Heart right ventricle (tissue), 16 donors: ENCODE measurements around the gene ATG12. TPM values are rescaled to one million over a fixed set of nuclear protein-coding genes. Genes with fewer than 3 reads are reported as not detected.

Experiments used
- ATAC-seq, 8 donors: fragments of 200-7000 bp; cut with Tn5 transposase; one replicate each; pipeline ENCODE4 v1.9.1; 2020; ENCODE audit warnings: mild to moderate bottlenecking in 8 of 8, moderate library complexity in 8 of 8, moderate number of reproducible peaks in 1 of 8
- DNase-seq, 2 donors: peaks; one replicate each; pipeline ENCODE4 v3.0.0-alpha.2; 2020
- H3K27ac ChIP-seq, 10 donors: fragments of 200-600 bp; sonication (generic) in 2 of 10; one replicate each; pipeline versions ENCODE4 v1.5.0 to v1.8.0; 2020 to 2022; ENCODE audit warnings: mild to moderate bottlenecking in 3 of 10
- H3K27me3 ChIP-seq, 7 donors: fragments of 200-600 bp; one replicate each; pipeline ENCODE4 v1.8.0; 2021 to 2022; ENCODE audit warnings: mild to moderate bottlenecking in 2 of 7
- H3K36me3 ChIP-seq, 9 donors: fragments of 200-600 bp; sonication (generic) in 1 of 9; one replicate each; pipeline versions ENCODE4 v1.5.0 to v1.8.0; 2020 to 2022; ENCODE audit warnings: mild to moderate bottlenecking in 2 of 9
- H3K4me1 ChIP-seq, 9 donors: fragments of 200-600 bp; sonication (generic) in 1 of 9; one replicate each; pipeline versions ENCODE4 v1.5.0 to v1.8.0; 2020 to 2022; ENCODE audit warnings: mild to moderate bottlenecking in 4 of 9
- H3K4me3 ChIP-seq, 10 donors: fragments of 200-600 bp; sonication (generic) in 2 of 10; one replicate each; pipeline versions ENCODE4 v1.5.0 to v1.8.0; 2020 to 2022; ENCODE audit warnings: mild to moderate bottlenecking in 7 of 10, moderate library complexity in 2 of 10
- H3K9me3 ChIP-seq, 11 donors: fragments of 200-600 bp in 10 of 11; sonication (generic) in 2 of 11; one replicate each; pipeline versions ENCODE4 v1.5.0 to v1.8.0; 2013 to 2022; ENCODE audit warnings: mild to moderate bottlenecking in 2 of 11, control low read depth in 1 of 11, moderate library complexity in 1 of 11
- WGBS, 2 donors: extraction: QIAGEN DNeasy Blood & Tissue Kit; methylation state at CpG; one replicate each; pipeline ENCODE4 v1.1.7; 2013; ENCODE audit warnings: inconsistent platforms in 1 of 2; 5-methylcytosine and 5-hydroxymethylcytosine counted together
- intact Hi-C, 10 donors: fragments of 100-400 bp; cut with DNase I; formaldehyde crosslinking; loops; one replicate each; pipeline versions ENCODE4 v1.11.1 to v1.14.2; 2022
- polyA plus RNA-seq, 2 donors: library from polyadenylated mRNA; stranded (reverse); fragments of 200-250 nt; gene quantifications; one replicate each; pipeline ENCODE4 v1.2.3, GENCODE V29; 2013
- total RNA-seq, 10 donors: library from RNA; stranded (reverse); fragmentation: NEBNext Ultra II Directional in 3 of 10; extraction: Animal tissue kit (Norgen Biotek cat#: 25700) in 3 of 10; gene quantifications; one replicate each; pipeline versions ENCODE4 v1.2.1 to v1.2.4, GENCODE V29; 2021 to 2023
- TF ChIP-seq, protein P1 (sequence below), 9 donors: fragments of 200-600 bp; sonication (generic) in 2 of 9; IDR thresholded peaks; one replicate each; pipeline versions ENCODE4 v1.5.0 to v1.8.0; 2021 to 2022; ENCODE audit warnings: antibody characterized with exemption in 9 of 9, mild to moderate bottlenecking in 5 of 9, moderate library complexity in 1 of 9
- donor health status: Arrhythmogenic right ventricular cardiomyopathy.
- donor health status: ischemic (EF 13 %, LVEDD 7.1; RV severe dilation, severe dysfunction).
- donor health status: healthy with polysubstance abuse.
- donor health status: DM: no; HTN: yes; CAD: no.
- donor health status: DM: no; HTN: no; CAD: no.
- donor health status: ischemic (EF 25% LVEDD 6.9; RV normal size, moderate dysfunction).
- donor health status: ischemic (EF 25% LVEDD 5.7; RV mildly dilated, moderate dysfunction).
- donor health status: healthy.
- donor health status: DM: yes; HTN: yes; CAD: no.
- donor health status: Ischemic cardiomyopathy.
- donor health status: ischemic (EF 35%, LVEDD 5.7; RV mildly dilated, moderate dysfunction).
- donor health status: nonischemic (EF 11% LVEDD 7.7; RV severe dilation, severe dysfunction).
- donor health status: DM: yes; HTN: yes; CAD: no.
- donor health status: PGD.
- donor health status: ischemic (EF 29% LVEDD 5.4; RV normal size, mild dysfunction).
- donor health status: nonischemic (EF 23%, LVEDD 6.1; RV moderate dilation, normal function).

ATG12 gene
- total and polyA plus RNA-seq, 12 donors: 18.0 to 29.8 (median 25.0) TPM

DNA sequence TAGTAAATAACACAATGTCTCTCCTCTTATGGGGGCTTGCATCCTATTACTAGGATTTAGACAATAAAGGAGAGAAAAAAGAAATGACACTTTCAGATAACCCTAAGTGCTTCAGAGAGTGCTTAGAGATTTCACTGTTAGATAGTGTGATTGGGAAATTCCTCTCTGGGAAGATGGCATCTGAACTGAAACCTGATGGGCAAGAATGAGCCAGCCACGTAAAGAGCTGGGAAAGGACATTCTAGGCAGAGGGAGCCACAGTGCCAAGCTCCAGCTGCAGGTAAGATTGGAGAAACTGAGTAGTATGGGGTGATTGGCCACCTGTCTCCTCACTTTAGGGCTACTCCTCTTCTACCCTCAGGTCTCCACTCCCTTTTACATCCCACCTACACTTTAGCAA, 39.4 kb downstream of the ATG12 start:
- DNase-seq: no peak
- ATAC-seq: no peak
- Histone ChIP-seq H3K9me3 (no peaks in the 10 kb centered on the region), H3K4me3 (no peak overlapping the region), H3K27me3 (no peaks in the 10 kb centered on the region), H3K36me3 (peaks cover 0 to 10% (median 0%) of the 10 kb centered on the region in 9 donors), H3K27ac (no peak overlapping the region), H3K4me1 (no peaks in the 10 kb centered on the region)
- WGBS, 2 donors: 52 to 71% methylated on average over 1 of the region's 1 CpG
- TF ChIP-seq, protein P1, sequence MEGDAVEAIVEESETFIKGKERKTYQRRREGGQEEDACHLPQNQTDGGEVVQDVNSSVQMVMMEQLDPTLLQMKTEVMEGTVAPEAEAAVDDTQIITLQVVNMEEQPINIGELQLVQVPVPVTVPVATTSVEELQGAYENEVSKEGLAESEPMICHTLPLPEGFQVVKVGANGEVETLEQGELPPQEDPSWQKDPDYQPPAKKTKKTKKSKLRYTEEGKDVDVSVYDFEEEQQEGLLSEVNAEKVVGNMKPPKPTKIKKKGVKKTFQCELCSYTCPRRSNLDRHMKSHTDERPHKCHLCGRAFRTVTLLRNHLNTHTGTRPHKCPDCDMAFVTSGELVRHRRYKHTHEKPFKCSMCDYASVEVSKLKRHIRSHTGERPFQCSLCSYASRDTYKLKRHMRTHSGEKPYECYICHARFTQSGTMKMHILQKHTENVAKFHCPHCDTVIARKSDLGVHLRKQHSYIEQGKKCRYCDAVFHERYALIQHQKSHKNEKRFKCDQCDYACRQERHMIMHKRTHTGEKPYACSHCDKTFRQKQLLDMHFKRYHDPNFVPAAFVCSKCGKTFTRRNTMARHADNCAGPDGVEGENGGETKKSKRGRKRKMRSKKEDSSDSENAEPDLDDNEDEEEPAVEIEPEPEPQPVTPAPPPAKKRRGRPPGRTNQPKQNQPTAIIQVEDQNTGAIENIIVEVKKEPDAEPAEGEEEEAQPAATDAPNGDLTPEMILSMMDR (IDR thresholded peaks at IDR 0.05): no peak
- intact Hi-C loops: loop anchor here in 1 of 10 donors (2.0 kb wide), 1 partner anchor 13 kb away; no protein-coding TSS in a partner anchor

DNA sequence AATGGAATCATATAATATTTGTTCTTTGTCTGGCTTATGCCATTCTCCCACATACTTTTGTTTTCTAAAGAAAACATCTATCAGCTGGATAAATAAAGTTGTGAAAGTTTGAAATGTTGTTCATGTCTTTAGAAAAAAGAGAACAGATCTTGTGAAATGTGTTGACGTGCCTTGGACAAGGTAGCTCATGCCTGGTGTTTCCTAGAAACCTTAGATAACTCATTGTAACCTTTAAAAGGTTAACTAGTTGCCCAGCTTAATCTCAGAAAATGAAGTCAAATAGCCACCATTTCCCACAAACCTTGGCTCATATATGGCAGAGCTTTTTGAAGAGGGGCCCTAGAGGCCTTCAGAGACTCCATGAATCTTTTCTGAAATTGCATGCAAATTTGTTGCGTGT, 40.2 kb downstream of the ATG12 start:
- H3K27me3 ChIP-seq: no peaks in the 10 kb centered on the region
- peaks cover 0 to 10% (median 0%) of the 10 kb centered on the region in 9 donors for H3K36me3 ChIP-seq
- DNase-seq (no peak), ATAC-seq (no peak)
- H3K9me3 ChIP-seq: no peaks in the 10 kb centered on the region
- H3K27ac ChIP-seq: no peak overlapping the region
- no peak overlapping the region for H3K4me3 ChIP-seq
- intact Hi-C loops: loop anchor here in 1 of 10 donors (2.0 kb wide), 1 partner anchor 14 kb away; no protein-coding TSS in a partner anchor
- H3K4me1 ChIP-seq: no peaks in the 10 kb centered on the region
- 98 to 99% methylated on average over 2 of the region's 2 CpGs for WGBS, 2 donors
- TF ChIP-seq, protein P1 (IDR thresholded peaks at IDR 0.05): no peak

- DNase-seq (no peak), ATAC-seq (peak in 1 of 8 donors; percentile 61)
- no peak overlapping the region for H3K4me3 ChIP-seq
- intact Hi-C loops: loop anchor here in 1 of 10 donors (2.0 kb wide), 1 partner anchor 15 kb away; no protein-coding TSS in a partner anchor
- H3K4me1 ChIP-seq: no peaks in the 10 kb centered on the region
- peaks cover 0 to 6% (median 0%) of the 10 kb centered on the region in 9 donors for H3K36me3 ChIP-seq
- H3K27me3 ChIP-seq: no peaks in the 10 kb centered on the region
- no peak overlapping the region for H3K27ac ChIP-seq
- no peaks in the 10 kb centered on the region for H3K9me3 ChIP-seq
- TF ChIP-seq, protein P1 (IDR thresholded peaks at IDR 0.05): no peak
- WGBS, 2 donors: 73 to 82% methylated on average over 2 of the region's 2 CpGs
These were observed 41.3 kb downstream of the ATG12 start for GRCh38 chr5:115800108-115800507.

GRCh38 chr5:115798252-115798651, 43.1 kb downstream of the ATG12 start:
- H3K27me3 ChIP-seq: no peaks in the 10 kb centered on the region
- intact Hi-C loops: no loop called here
- H3K36me3 ChIP-seq: no peaks in the 10 kb centered on the region
- no peaks in the 10 kb centered on the region for H3K4me1 ChIP-seq
- 53 to 67% methylated on average over 2 of the region's 2 CpGs for WGBS, 2 donors
- ATAC-seq (peak in 1 of 8 donors; percentile 31), DNase-seq (no peak)
- H3K4me3 ChIP-seq: no peak overlapping the region
- no peaks in the 10 kb centered on the region for H3K9me3 ChIP-seq
- TF ChIP-seq, protein P1 (IDR thresholded peaks at IDR 0.05): no peak
- no peak overlapping the region for H3K27ac ChIP-seq
